GM12878 (cell line): ENCODE results near the gene PPM1J. TPM values are rescaled to one million over a fixed set of nuclear protein-coding genes. Genes with fewer than 3 reads are reported as not detected.

Source experiments
- ATAC-seq: fragments of 200-7000 bp; cut with Tn5 transposase; 3 replicates; pipeline ENCODE4 v1.9.1; 2020; ENCODE audit warnings: mild to moderate bottlenecking, moderate library complexity
- BruUV-seq: library from RNA; stranded (reverse); fragments of 400-500 nt; replicated peaks from 2 replicates; lab custom pipeline; 2021; lab: Mats Ljungman, UMichigan
- CTCF ChIA-PET: fragments of 300-600 bp; sonication (Branson Sonifier 250); formaldehyde crosslinking; extraction: SDS; loops from one replicate; lab custom pipeline; 2021; ENCODE audit warnings: inconsistent platforms; lab: Yijun Ruan, JAX
- POLR2A ChIA-PET: fragments of 350-600 bp; formaldehyde crosslinking; extraction: SDS; loops from one replicate; lab custom pipeline; 2021; ENCODE audit warnings: inconsistent platforms; lab: Charles Lee
- RAD21 ChIA-PET: fragments of 300-600 bp; sonication (Branson Sonifier 250); formaldehyde crosslinking; loops from one replicate; lab custom pipeline; 2023; ENCODE audit warnings: antibody characterized with exemption; ENCODE audit not compliant: unreplicated experiment; lab: Charles Lee
- SMC1A ChIA-PET: fragments of 300-600 bp; sonication (Branson Sonifier 250); formaldehyde crosslinking; loops from one replicate; lab custom pipeline; 2023; ENCODE audit not compliant: unreplicated experiment, uncharacterized antibody; lab: Charles Lee
- DNase-seq: peaks from one replicate; pipeline ENCODE4 v3.0.0-alpha.2; 2011; ENCODE audit warnings: low read depth, low spot score
- FAIRE-seq: peaks from 3 replicates; lab custom pipeline; 2011; peaks lifted over from hg19 to GRCh38; lab: Jason Lieb, UNC
- H2AFZ ChIP-seq: 2 replicates; pipeline ENCODE4 v1.6.0; 2011; ENCODE audit warnings: low read depth, low read length, control low read depth; ENCODE audit not compliant: control insufficient read depth
- H3K27ac ChIP-seq: 2 replicates; pipeline ENCODE4 v1.5.1; 2011; ENCODE audit warnings: control low read depth; ENCODE audit not compliant: control insufficient read depth, insufficient read depth
- H3K27me3 ChIP-seq, 2 experiments: replicated peaks in 1 of 2; 2 replicates each; pipeline versions ENCODE4 v1.6.0 to v1.6.1; 2011; ENCODE audit warnings: low read length in 1 of 2; ENCODE audit not compliant: control insufficient read depth in 2 of 2, insufficient read depth in 2 of 2
- H3K36me3 ChIP-seq, 2 experiments: 2 replicates each; pipeline ENCODE4 v1.5.1; 2011; ENCODE audit warnings: low read length in 1 of 2; ENCODE audit not compliant: control insufficient read depth in 2 of 2, insufficient read depth in 2 of 2
- H3K4me1 ChIP-seq: 2 replicates; pipeline ENCODE4 v1.6.1; 2011; ENCODE audit warnings: mild to moderate bottlenecking, low read length, moderate library complexity, mixed read lengths; ENCODE audit not compliant: control insufficient read depth, insufficient read depth
- H3K4me2 ChIP-seq: 2 replicates; pipeline ENCODE4 v1.6.0; 2011; ENCODE audit warnings: control low read depth; ENCODE audit not compliant: control insufficient read depth, insufficient read depth
- H3K4me3 ChIP-seq: fragments of 200-600 bp; sonication (generic); 2 replicates; pipeline ENCODE4 v1.5.1; 2016
- H3K79me2 ChIP-seq: 2 replicates; pipeline ENCODE4 v1.6.0; 2011; ENCODE audit warnings: low read length; ENCODE audit not compliant: control insufficient read depth, insufficient read depth
- H3K9ac ChIP-seq: 2 replicates; pipeline ENCODE4 v1.8.0; 2011; ENCODE audit warnings: low read length, control low read depth, mixed read lengths; ENCODE audit not compliant: control insufficient read depth, insufficient read depth
- H3K9me3 ChIP-seq: replicated peaks from 3 replicates; pipeline ENCODE4 v1.5.1; 2011; ENCODE audit warnings: mild to moderate bottlenecking, low read length; ENCODE audit not compliant: control insufficient read depth, insufficient read depth
- H4K20me1 ChIP-seq: 2 replicates; pipeline ENCODE4 v1.6.0; 2011; ENCODE audit not compliant: control insufficient read depth, insufficient read depth
- BCL3 ChIP-seq: IDR thresholded peaks from 2 replicates; pipeline ENCODE4 v1.6.1; 2011; ENCODE audit warnings: borderline replicate concordance, low read depth, mild to moderate bottlenecking, moderate library complexity, low read length; ENCODE audit not compliant: insufficient read depth, poor library complexity, severe bottlenecking
- CBFB ChIP-seq: IDR thresholded peaks from 2 replicates; pipeline ENCODE4 v1.6.1; 2016; ENCODE audit warnings: antibody characterized with exemption, low read depth
- EP300 ChIP-seq, 2 experiments: fragments of 150-350 bp in 1 of 2; IDR thresholded peaks; 2 replicates each; pipeline ENCODE4 v1.6.1; 2011 to 2012; ENCODE audit warnings: low read depth in 2 of 2, low read length in 2 of 2, borderline replicate concordance in 1 of 2, improper control_type of control experiment in 1 of 2, inconsistent platforms in 1 of 2; ENCODE audit not compliant: control insufficient read depth in 1 of 2
- GATAD2B ChIP-seq: fragments of 450-650 bp; conservative IDR thresholded peaks from 2 replicates; pipeline ENCODE4 v1.6.1; 2017; ENCODE audit warnings: low read depth, mild to moderate bottlenecking, moderate library complexity
- HDGF ChIP-seq: fragments of 450-650 bp; IDR thresholded peaks from 2 replicates; pipeline ENCODE4 v1.6.1; 2016; ENCODE audit warnings: antibody characterized with exemption
- IKZF2 ChIP-seq, 2 experiments: fragments of 450-650 bp; IDR thresholded peaks; 2 replicates each; pipeline ENCODE4 v1.6.1; 2017; ENCODE audit warnings: mild to moderate bottlenecking in 2 of 2, moderate library complexity in 2 of 2
- KLF5 ChIP-seq: fragments of 450-650 bp; IDR thresholded peaks from 2 replicates; pipeline ENCODE4 v1.6.1; 2014; ENCODE audit warnings: mild to moderate bottlenecking; ENCODE audit not compliant: partially characterized antibody
- NR2C2 ChIP-seq: IDR thresholded peaks from 2 replicates; pipeline ENCODE4 v1.6.1; 2011; ENCODE audit warnings: borderline replicate concordance, low read depth; ENCODE audit not compliant: control insufficient read depth, insufficient read length
- PBX3 ChIP-seq: IDR thresholded peaks from 2 replicates; pipeline ENCODE4 v1.6.1; 2011; ENCODE audit warnings: mild to moderate bottlenecking, low read depth, low read length, moderate library complexity; ENCODE audit not compliant: insufficient replicate concordance
- POLR2A ChIP-seq: IDR thresholded peaks from 2 replicates; pipeline ENCODE4 v1.6.1; 2011; ENCODE audit warnings: low read depth, mild to moderate bottlenecking, low read length
- RB1 ChIP-seq: fragments of 450-650 bp; formaldehyde crosslinking; IDR thresholded peaks from 2 replicates; pipeline ENCODE4 v1.6.1; 2017; ENCODE audit warnings: mild to moderate bottlenecking, borderline replicate concordance
- SMAD1 ChIP-seq: fragments of 450-650 bp; IDR thresholded peaks from 2 replicates; pipeline ENCODE4 v1.6.1; 2018; ENCODE audit warnings: mild to moderate bottlenecking, low read depth; ENCODE audit not compliant: partially characterized antibody
- SPI1 ChIP-seq: IDR thresholded peaks from 2 replicates; pipeline ENCODE4 v1.6.1; 2011; ENCODE audit warnings: low read depth, mild to moderate bottlenecking, low read length, moderate library complexity, borderline replicate concordance; ENCODE audit not compliant: insufficient read depth
- TCF3 ChIP-seq: IDR thresholded peaks from 2 replicates; pipeline ENCODE4 v1.6.1; 2012; ENCODE audit warnings: low read depth, mild to moderate bottlenecking, low read length, borderline replicate concordance; ENCODE audit not compliant: insufficient read depth
- TCF7 ChIP-seq: IDR thresholded peaks from 2 replicates; pipeline ENCODE4 v1.6.1; 2014; ENCODE audit warnings: antibody characterized with exemption, borderline replicate concordance
- ZNF24 ChIP-seq: fragments of 450-650 bp; IDR thresholded peaks from 2 replicates; pipeline ENCODE4 v1.6.1; 2017; ENCODE audit warnings: antibody characterized with exemption, mild to moderate bottlenecking
- WGBS: methylation state at CpG from one replicate; pipeline ENCODE4 v1.1.6; 2016; ENCODE audit warnings: low lambda C conversion rate; ENCODE audit not compliant: insufficient replicate concordance, insufficient coverage; ENCODE audit errors: missing lambda C conversion rate; 5-methylcytosine and 5-hydroxymethylcytosine counted together
- in situ Hi-C: fragments of 300-500 bp; cut with MboI; formaldehyde crosslinking; loops from 9 replicates; pipeline ENCODE4 v1.14.3; 2018; ENCODE audit warnings: mixed read lengths
- intact Hi-C: fragments of 100-400 bp; cut with micrococcal nuclease; formaldehyde crosslinking; loops from one replicate; pipeline ENCODE4 v1.14.2; 2022; ENCODE audit not compliant: unreplicated experiment
- polyA plus RNA-seq, 11 experiments: library from polyadenylated mRNA; depleted of rRNA in 4 of 11; unstranded in 6 of 11; stranded (reverse) in 5 of 11; fragments of >200 nt; fragmentation: Nextera tagmentation in 4 of 11; fragmentation: Illumina TruSeq in 1 of 11; extraction: Ambion mirVana in 4 of 11; extraction: Trizol in 1 of 11; gene quantifications; 1 replicate in 1 of 11; 2 replicates in 10 of 11; pipeline versions ENCODE4 v1.2.1 to v1.2.3, GENCODE V29; 2011 to 2016; ENCODE audit warnings: inconsistent platforms in 2 of 11, missing spikeins in 2 of 11, low read depth in 1 of 11
- total RNA-seq, 4 experiments: library from RNA; depleted of rRNA in 3 of 4; stranded (reverse); fragments of >200 nt in 3 of 4; fragmentation: Illumina TruSeq in 1 of 4; extraction: Trizol in 1 of 4; gene quantifications; 2 replicates each; pipeline versions ENCODE4 v1.2.1 to v1.2.3, GENCODE V29; 2013 to 2021

The PPM1J gene
- total and polyA plus RNA-seq, 10 of the 15 experiments (the other 5 are each of a cell fraction or from before 2014, with no cell fraction given): 0.07 to 1.8 (median 0.59) TPM; not detected in 1

- TF ChIP-seq EP300 (IDR thresholded peaks at IDR 0.05; ENCODE audit: borderline replicate concordance in 1 of 2, control insufficient read depth in 1 of 2, low read depth in 2 of 2, low read length in 2 of 2) (no peak), GATAD2B (peak; percentile 83), NR2C2 (no peak), SPI1 (no peak), CBFB (no peak)
These were observed 7.7 kb downstream of the PPM1J start (continued) for GRCh38 chr1:112707221-112708001.

- RAD21 ChIA-PET: interaction anchor here (0.6 to 5.6 kb wide), 7 partner anchors 58 to 315 kb away, joined by 3 to 53 read pairs (median 6); partner anchors contain the start of gene CTTNBP2NL
- H4K20me1 ChIP-seq: no peaks in the 10 kb centered on the region
- no peaks in the 10 kb centered on the region for H3K9me3 ChIP-seq
- H3K27ac ChIP-seq: peak within 1 kb of the TSS; percentile 81
- peak; percentile 83 for ATAC-seq
- peaks cover 18% of the 10 kb centered on the region for H3K4me1 ChIP-seq
- FAIRE-seq: no peak
- CTCF ChIA-PET: interaction anchor here (1.9 to 5.9 kb wide), 5 partner anchors 33 to 314 kb away, joined by 5 to 122 read pairs (median 33); partner anchors contain the start of gene MOV10
- H3K27me3 ChIP-seq: no peaks in the 10 kb centered on the region
- no peak for DNase-seq
- intact Hi-C loops: loop anchor here (1.0 to 2.0 kb wide), 4 partner anchors 88 to 315 kb away; partner anchors contain the start of genes CAPZA1 and ST7L
- in situ Hi-C loops: loop anchor here (5.0 kb wide), 2 partner anchors 204 to 314 kb away; no protein-coding TSS in a partner anchor
- H3K4me2 ChIP-seq: peak within 1 kb of the TSS; percentile 96
- peaks cover 33% of the 10 kb centered on the region for H3K79me2 ChIP-seq
- 0 out of 4 replicates have a peak, but pooled peaks cover 0 to 6% of the 10 kb centered on the region in 2 experiments for H3K36me3 ChIP-seq
- POLR2A ChIA-PET: interaction anchor here (1.0 to 1.9 kb wide), 4 partner anchors 86 to 317 kb away, joined by 3 to 7 read pairs (median 3); partner anchors contain the start of gene ST7L
- 13% methylated on average over 30 of the region's 61 CpGs for WGBS
- H2AFZ ChIP-seq: peak within 1 kb of the TSS; percentile 85
- peak within 1 kb of the TSS; percentile 91 for H3K4me3 ChIP-seq
- no TSS peak for BruUV-seq
- SMC1A ChIA-PET: interaction anchor here (2.6 to 5.1 kb wide), 3 partner anchors 32 to 315 kb away, joined by 12 to 47 read pairs (median 26); partner anchors contain the start of gene MOV10
- peak within 1 kb of the TSS; percentile 76 for H3K9ac ChIP-seq
- TF ChIP-seq CBFB (no peak), TCF3 (0 out of 2 replicates have a peak, but pooled peaks have one; percentile 4), PBX3 (no peak), SMAD1 (no peak), ZNF24 (no peak), IKZF2 (IDR thresholded peaks at IDR 0.05) (peak; percentile 50 to 70; a peak in 3 of 4 replicates), BCL3 (no peak), KLF5 (no peak), RB1 (no peak), POLR2A (peak; percentile 78), HDGF (no peak), TCF7 (no peak), EP300 (IDR thresholded peaks at IDR 0.05; ENCODE audit: borderline replicate concordance in 1 of 2, control insufficient read depth in 1 of 2, low read depth in 2 of 2, low read length in 2 of 2) (no peak)
These were observed 8.5 kb downstream of the PPM1J start, which contains the start of gene RHOC for GRCh38 chr1:112706505-112707220. Gene RHOC, minus strand, starts transcription at chr1:112707127. Its CDS starts 3,328 bp downstream, at chr1:112703799.
